SK-N-SH (cell line): ENCODE measurements around the gene CSNK2B. TPM values are rescaled to one million over a fixed set of nuclear protein-coding genes. Genes with fewer than 3 reads are reported as not detected.

Source experiments
- CTCF ChIA-PET: fragments of 300-600, 350-600 bp; formaldehyde crosslinking; extraction: SDS; loops from one replicate; lab custom pipeline; 2021; lab: Yijun Ruan, JAX
- POLR2A ChIA-PET: fragments of 350-600 bp; sonication (Branson Sonifier 250); formaldehyde crosslinking; extraction: SDS; loops from one replicate; lab custom pipeline; 2020; ENCODE audit warnings: antibody characterized with exemption, inconsistent platforms; lab: Yijun Ruan, JAX
- DNase-seq: peaks from one replicate; pipeline ENCODE4 v3.0.0; 2012
- H2AFZ ChIP-seq: fragments of 200-600 bp; sonication (generic); 2 replicates; pipeline ENCODE4 v1.8.1; 2016; ENCODE audit warnings: antibody characterized with exemption, mild to moderate bottlenecking, low read depth
- H3F3A ChIP-seq: fragments of 200-600 bp; sonication (generic); replicated peaks from 2 replicates; pipeline ENCODE3; 2016; ENCODE audit warnings: antibody characterized with exemption, mild to moderate bottlenecking; ENCODE audit not compliant: insufficient read depth
- H3K27ac ChIP-seq, 2 experiments: fragments of 200-500 bp in 1 of 2; fragments of 200-600 bp in 1 of 2; sonication (Bioruptor generic) in 1 of 2; sonication (generic), shearing (Covaris generic) in 1 of 2; 2 replicates each; pipeline versions ENCODE4 v1.5.1 to v1.6.1; 2014 to 2016; ENCODE audit warnings: low read depth in 2 of 2, inconsistent platforms in 1 of 2, low read length in 1 of 2, mild to moderate bottlenecking in 1 of 2, mixed read lengths in 1 of 2
- H3K27me3 ChIP-seq: fragments of 200-600 bp; sonication (generic), shearing (Covaris generic); 2 replicates; pipeline ENCODE4 v1.6.1; 2016; ENCODE audit warnings: mixed run types; ENCODE audit not compliant: insufficient read depth
- H3K36me3 ChIP-seq, 2 experiments: fragments of 200-500 bp in 1 of 2; fragments of 200-600 bp in 1 of 2; sonication (Bioruptor generic) in 1 of 2; sonication (generic) in 1 of 2; replicated peaks in 1 of 2; 2 replicates each; pipeline versions ENCODE3 to v1.5.1; 2014 to 2016; ENCODE audit warnings: low read length in 1 of 2, mild to moderate bottlenecking in 1 of 2; ENCODE audit not compliant: insufficient read depth in 2 of 2, control insufficient read depth in 1 of 2
- H3K4me1 ChIP-seq, 2 experiments: fragments of 200-500 bp in 1 of 2; fragments of 200-600 bp in 1 of 2; sonication (Bioruptor generic) in 1 of 2; sonication (generic), shearing (Covaris generic) in 1 of 2; 2 replicates each; pipeline versions ENCODE4 v1.5.1 to v1.6.1; 2014 to 2016; ENCODE audit warnings: low read depth in 1 of 2, low read length in 1 of 2, mixed run types in 1 of 2; ENCODE audit not compliant: insufficient read depth in 2 of 2, control insufficient read depth in 1 of 2
- H3K4me2 ChIP-seq: fragments of 200-600 bp; sonication (generic), shearing (Covaris generic); 2 replicates; pipeline ENCODE4 v1.6.1; 2017; ENCODE audit warnings: mixed run types
- H3K4me3 ChIP-seq, 2 experiments: fragments of 200-500 bp in 1 of 2; fragments of 200-600 bp in 1 of 2; sonication (Bioruptor generic) in 1 of 2; sonication (generic), shearing (Covaris generic) in 1 of 2; 2 replicates each; pipeline versions ENCODE4 v1.5.1 to v1.8.1; 2014 to 2016; ENCODE audit warnings: low read depth in 2 of 2, inconsistent platforms in 1 of 2, low read length in 1 of 2, mild to moderate bottlenecking in 1 of 2, mixed read lengths in 1 of 2, moderate library complexity in 1 of 2
- H3K79me2 ChIP-seq: fragments of 200-600 bp; sonication (generic); 2 replicates; pipeline ENCODE4 v1.8.1; 2017; ENCODE audit warnings: mild to moderate bottlenecking; ENCODE audit not compliant: insufficient read depth
- H3K9ac ChIP-seq: fragments of 200-600 bp; sonication (generic); 2 replicates; pipeline ENCODE4 v1.6.1; 2017; ENCODE audit warnings: mixed run types
- H3K9me2 ChIP-seq: fragments of 200-600 bp; sonication (generic); 2 replicates; pipeline ENCODE4 v1.6.1; 2017; ENCODE audit warnings: mixed run types
- H3K9me3 ChIP-seq: fragments of 200-600 bp; sonication (generic); 2 replicates; pipeline ENCODE4 v1.6.1; 2017; ENCODE audit warnings: mixed run types, mild to moderate bottlenecking, moderate library complexity
- H4K20me1 ChIP-seq: fragments of 200-600 bp; sonication (generic); 2 replicates; pipeline ENCODE4 v1.6.1; 2017; ENCODE audit warnings: mild to moderate bottlenecking, mixed run types; ENCODE audit not compliant: insufficient read depth
- ELF1 ChIP-seq: IDR thresholded peaks from 2 replicates; pipeline ENCODE4 v1.4.0; 2012
- GATA2 ChIP-seq: sonication (generic); formaldehyde crosslinking; IDR thresholded peaks from 2 replicates; pipeline ENCODE4 v1.5.0; 2020; ENCODE audit warnings: mild to moderate bottlenecking, missing genetic modification reagents
- MEF2A ChIP-seq: IDR thresholded peaks from 2 replicates; pipeline ENCODE4 v1.4.0; 2012; ENCODE audit warnings: low read depth, borderline replicate concordance
- NFIC ChIP-seq: IDR thresholded peaks from 2 replicates; pipeline ENCODE4 v1.4.0; 2012; ENCODE audit warnings: borderline replicate concordance
- NRF1 ChIP-seq: IDR thresholded peaks from 2 replicates; pipeline ENCODE4 v1.6.1; 2012; ENCODE audit warnings: low read depth, mild to moderate bottlenecking, low read length
- RCOR1 ChIP-seq: fragments of 150-350 bp; IDR thresholded peaks from 2 replicates; pipeline ENCODE4 v1.6.1; 2017; ENCODE audit warnings: antibody characterized with exemption, low read length
- RFX5 ChIP-seq: IDR thresholded peaks from 2 replicates; pipeline ENCODE4 v1.6.1; 2012; ENCODE audit warnings: mild to moderate bottlenecking, improper control_type of control experiment, low read length
- SIN3A ChIP-seq: IDR thresholded peaks from 2 replicates; pipeline ENCODE4 v1.6.1; 2012; ENCODE audit warnings: low read depth, mild to moderate bottlenecking, low read length, moderate library complexity, borderline replicate concordance
- TCF12 ChIP-seq: IDR thresholded peaks from 2 replicates; pipeline ENCODE4 v1.4.0; 2012
- WGBS: methylation state at CpG from one replicate; pipeline ENCODE4 v1.1.6; 2017; ENCODE audit warnings: low lambda C conversion rate; 5-methylcytosine and 5-hydroxymethylcytosine counted together
- polyA plus RNA-seq, 3 experiments: library from polyadenylated mRNA; depleted of rRNA; stranded (reverse); fragments of >200 nt; gene quantifications; 2 replicates each; pipeline ENCODE4 v1.2.3, GENCODE V29; 2012
- TF ChIP-seq, protein P1 (sequence below): IDR thresholded peaks from 2 replicates; pipeline ENCODE4 v1.4.0; 2012; ENCODE audit warnings: low read depth
- TF ChIP-seq, protein P2 (sequence below): fragments of 200-600 bp; sonication (generic); IDR thresholded peaks from 2 replicates; pipeline ENCODE4 v1.6.1; 2017; ENCODE audit warnings: antibody characterized with exemption, mild to moderate bottlenecking, moderate library complexity
- TF ChIP-seq, protein P3 (sequence below): IDR thresholded peaks from 2 replicates; pipeline ENCODE4 v1.4.0; 2012; ENCODE audit warnings: low read depth, borderline replicate concordance
- TF ChIP-seq, protein P4 (sequence below): IDR thresholded peaks from 2 replicates; pipeline ENCODE4 v1.4.0; 2012; ENCODE audit warnings: low read depth, borderline replicate concordance
- TF ChIP-seq, protein P5 (sequence below): fragments of 150-350 bp; IDR thresholded peaks from 2 replicates; pipeline ENCODE4 v1.6.1; 2016; ENCODE audit warnings: mild to moderate bottlenecking, low read depth, low read length

The CSNK2B gene
- polyA plus RNA-seq, 1 of the 3 experiments (the other 2 are of a cell fraction), result 101 TPM

DNA sequence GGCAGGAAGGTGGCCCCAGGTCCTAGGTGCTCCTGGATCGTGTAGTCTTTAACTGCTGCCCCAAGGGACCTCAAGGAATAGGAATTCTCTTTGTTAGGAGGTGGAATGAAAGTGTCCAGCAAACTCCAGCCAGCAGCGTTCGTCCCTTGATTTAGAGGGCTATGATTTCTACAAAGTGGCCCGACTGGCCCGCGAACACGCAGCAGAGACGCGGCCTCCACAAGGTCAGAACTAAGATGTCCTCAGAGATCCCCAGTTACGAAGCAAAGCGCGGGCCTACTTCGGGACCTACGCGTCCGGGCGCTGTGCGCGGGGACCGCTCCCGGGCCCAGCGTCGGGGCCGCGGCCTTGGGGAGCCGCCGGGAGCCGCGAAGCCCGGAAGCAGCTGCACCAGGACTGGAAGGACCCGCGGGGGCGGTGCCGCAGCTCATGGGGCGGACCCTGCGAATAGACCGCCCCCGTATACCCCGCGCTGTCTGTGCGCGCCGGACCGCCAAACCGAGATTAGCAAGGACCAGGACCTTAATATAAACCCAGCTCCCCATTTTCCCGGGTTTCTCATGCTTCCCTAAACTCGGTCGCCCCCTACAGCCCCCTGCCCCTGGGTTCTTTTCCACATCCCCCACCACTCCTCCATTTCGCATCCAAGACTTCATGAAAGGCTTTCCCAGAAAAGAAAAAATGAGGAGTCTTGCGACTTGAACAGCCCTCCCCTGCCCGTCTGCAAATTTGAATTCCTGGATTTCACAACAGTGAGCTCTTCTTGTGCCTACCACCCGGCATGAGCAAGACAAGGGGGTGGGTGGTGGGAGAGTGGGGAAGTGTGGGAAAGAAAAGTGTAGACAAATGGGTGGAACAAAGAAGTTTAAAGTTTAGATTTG lies 5.3 kb upstream of the CSNK2B start, which contains the start of gene C6orf47 (continued):
- TF ChIP-seq SIN3A, result peak; percentile 82; the same call in 1 of the 2 replicates
- no peak for TF ChIP-seq RCOR1
- TF ChIP-seq, protein P1, sequence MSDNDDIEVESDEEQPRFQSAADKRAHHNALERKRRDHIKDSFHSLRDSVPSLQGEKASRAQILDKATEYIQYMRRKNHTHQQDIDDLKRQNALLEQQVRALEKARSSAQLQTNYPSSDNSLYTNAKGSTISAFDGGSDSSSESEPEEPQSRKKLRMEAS, result 0 out of 2 replicates have a peak, but pooled peaks have one; percentile 38
- TF ChIP-seq, all 33 proteins: peak for 12

DNA sequence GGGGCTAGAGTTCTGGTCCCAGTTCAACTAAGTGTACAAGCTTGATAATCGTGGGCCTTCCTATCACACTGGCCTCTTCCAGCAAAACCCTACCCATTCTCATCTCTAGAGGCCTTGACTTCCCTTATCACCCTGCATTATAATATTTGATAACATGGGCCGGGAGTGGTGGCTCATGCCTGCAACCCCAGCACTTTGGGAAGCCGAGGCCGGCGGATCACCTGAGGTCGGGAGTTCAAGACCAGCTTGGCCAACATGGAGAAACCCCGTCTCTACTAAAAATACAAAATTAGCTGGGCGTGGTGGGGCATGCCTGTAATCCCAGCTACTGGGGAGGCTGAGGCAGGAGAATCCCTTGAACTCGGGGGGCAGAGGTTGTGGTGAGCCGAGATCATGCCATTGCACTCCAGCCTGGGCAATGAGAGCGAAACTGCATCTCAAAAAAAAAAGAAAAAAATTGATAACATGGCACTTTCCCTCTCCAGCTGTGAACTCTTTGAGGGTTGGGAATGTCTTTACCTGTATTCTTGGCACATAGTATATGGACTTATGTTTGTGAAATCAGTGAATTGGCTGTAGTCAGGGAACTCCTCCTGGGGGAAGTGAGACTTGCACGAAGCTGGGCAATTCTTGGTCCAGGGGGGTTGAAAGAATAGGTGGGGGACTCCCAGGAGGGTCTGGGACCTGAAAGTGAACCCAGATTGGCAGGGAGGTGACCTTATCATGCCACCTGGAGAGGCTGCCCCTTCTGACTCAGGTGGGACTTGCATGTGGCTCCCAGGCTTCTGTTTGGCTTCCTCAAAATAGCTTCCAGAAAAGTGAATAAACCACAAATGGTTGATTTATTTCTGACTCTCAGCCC lies 4.4 kb upstream of the CSNK2B start:
- ChIA-PET CTCF (interaction anchor here (0.8 to 2.0 kb wide), 5 partner anchors 10 to 202 kb away, joined by 3 to 9 read pairs (median 6); partner anchors contain the start of gene BAG6), POLR2A (interaction anchor here (0.5 to 2.3 kb wide), 7 partner anchors 10 to 174 kb away, joined by 3 to 16 read pairs (median 4); partner anchors contain the start of genes ABHD16A and BAG6)
- TF ChIP-seq MEF2A (no peak), RCOR1 (no peak), TCF12 (no peak), RFX5 (no peak), GATA2 (CRISPR knock-in tag) (no peak), NRF1 (no peak), NFIC (no peak), ELF1 (no peak), SIN3A (no peak)
- TF ChIP-seq, protein P2, sequence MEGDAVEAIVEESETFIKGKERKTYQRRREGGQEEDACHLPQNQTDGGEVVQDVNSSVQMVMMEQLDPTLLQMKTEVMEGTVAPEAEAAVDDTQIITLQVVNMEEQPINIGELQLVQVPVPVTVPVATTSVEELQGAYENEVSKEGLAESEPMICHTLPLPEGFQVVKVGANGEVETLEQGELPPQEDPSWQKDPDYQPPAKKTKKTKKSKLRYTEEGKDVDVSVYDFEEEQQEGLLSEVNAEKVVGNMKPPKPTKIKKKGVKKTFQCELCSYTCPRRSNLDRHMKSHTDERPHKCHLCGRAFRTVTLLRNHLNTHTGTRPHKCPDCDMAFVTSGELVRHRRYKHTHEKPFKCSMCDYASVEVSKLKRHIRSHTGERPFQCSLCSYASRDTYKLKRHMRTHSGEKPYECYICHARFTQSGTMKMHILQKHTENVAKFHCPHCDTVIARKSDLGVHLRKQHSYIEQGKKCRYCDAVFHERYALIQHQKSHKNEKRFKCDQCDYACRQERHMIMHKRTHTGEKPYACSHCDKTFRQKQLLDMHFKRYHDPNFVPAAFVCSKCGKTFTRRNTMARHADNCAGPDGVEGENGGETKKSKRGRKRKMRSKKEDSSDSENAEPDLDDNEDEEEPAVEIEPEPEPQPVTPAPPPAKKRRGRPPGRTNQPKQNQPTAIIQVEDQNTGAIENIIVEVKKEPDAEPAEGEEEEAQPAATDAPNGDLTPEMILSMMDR, result no peak
- TF ChIP-seq, protein P3, sequence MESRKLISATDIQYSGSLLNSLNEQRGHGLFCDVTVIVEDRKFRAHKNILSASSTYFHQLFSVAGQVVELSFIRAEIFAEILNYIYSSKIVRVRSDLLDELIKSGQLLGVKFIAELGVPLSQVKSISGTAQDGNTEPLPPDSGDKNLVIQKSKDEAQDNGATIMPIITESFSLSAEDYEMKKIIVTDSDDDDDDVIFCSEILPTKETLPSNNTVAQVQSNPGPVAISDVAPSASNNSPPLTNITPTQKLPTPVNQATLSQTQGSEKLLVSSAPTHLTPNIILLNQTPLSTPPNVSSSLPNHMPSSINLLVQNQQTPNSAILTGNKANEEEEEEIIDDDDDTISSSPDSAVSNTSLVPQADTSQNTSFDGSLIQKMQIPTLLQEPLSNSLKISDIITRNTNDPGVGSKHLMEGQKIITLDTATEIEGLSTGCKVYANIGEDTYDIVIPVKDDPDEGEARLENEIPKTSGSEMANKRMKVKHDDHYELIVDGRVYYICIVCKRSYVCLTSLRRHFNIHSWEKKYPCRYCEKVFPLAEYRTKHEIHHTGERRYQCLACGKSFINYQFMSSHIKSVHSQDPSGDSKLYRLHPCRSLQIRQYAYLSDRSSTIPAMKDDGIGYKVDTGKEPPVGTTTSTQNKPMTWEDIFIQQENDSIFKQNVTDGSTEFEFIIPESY, result no peak
- TF ChIP-seq, protein P1, result no peak
- TF ChIP-seq, protein P4, sequence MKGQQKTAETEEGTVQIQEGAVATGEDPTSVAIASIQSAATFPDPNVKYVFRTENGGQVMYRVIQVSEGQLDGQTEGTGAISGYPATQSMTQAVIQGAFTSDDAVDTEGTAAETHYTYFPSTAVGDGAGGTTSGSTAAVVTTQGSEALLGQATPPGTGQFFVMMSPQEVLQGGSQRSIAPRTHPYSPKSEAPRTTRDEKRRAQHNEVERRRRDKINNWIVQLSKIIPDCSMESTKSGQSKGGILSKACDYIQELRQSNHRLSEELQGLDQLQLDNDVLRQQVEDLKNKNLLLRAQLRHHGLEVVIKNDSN, result no peak
- TF ChIP-seq, protein P5, sequence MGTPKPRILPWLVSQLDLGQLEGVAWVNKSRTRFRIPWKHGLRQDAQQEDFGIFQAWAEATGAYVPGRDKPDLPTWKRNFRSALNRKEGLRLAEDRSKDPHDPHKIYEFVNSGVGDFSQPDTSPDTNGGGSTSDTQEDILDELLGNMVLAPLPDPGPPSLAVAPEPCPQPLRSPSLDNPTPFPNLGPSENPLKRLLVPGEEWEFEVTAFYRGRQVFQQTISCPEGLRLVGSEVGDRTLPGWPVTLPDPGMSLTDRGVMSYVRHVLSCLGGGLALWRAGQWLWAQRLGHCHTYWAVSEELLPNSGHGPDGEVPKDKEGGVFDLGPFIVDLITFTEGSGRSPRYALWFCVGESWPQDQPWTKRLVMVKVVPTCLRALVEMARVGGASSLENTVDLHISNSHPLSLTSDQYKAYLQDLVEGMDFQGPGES, result no peak
- Histone ChIP-seq H3K79me2 (peaks cover 78% of the 10 kb centered on the region), H2AFZ (no peak overlapping the region), H3K9me3 (no peaks in the 10 kb centered on the region), H3K9me2 (no peaks in the 10 kb centered on the region), H3K27me3 (no peaks in the 10 kb centered on the region), H3F3A (peaks cover 27% of the 10 kb centered on the region), H3K36me3 (peaks cover 14 to 15% of the 10 kb centered on the region in 2 experiments), H3K4me1 (peaks cover 22 to 35% of the 10 kb centered on the region in 2 experiments; a peak in 2 of 4 replicates), H4K20me1 (peaks cover 8% of the 10 kb centered on the region; the same call in 1 of the 2 replicates), H3K27ac (peak overlapping the region; percentile 67 to 82; a peak in 3 of 4 replicates), H3K9ac (peak overlapping the region; percentile 86; the same call in 1 of the 2 replicates), H3K4me2 (peak overlapping the region; percentile 97), H3K4me3 (peak overlapping the region in 1 of 2 experiments; percentile 85; a peak in 2 of 4 replicates)
- WGBS, result 86% methylated on average over 12 of the region's 12 CpGs
- DNase-seq, result no peak
